ENCODE results near the gene CCDC91.
A peak's percentile ranks its signal among the peaks of the same experiment; 100 is the strongest.
"Not testable (repeated sequence)": the region's sequence is repeated elsewhere in the genome, so short reads cannot be mapped to it uniquely, and the experiment has no call there.

CCDC91 gene

GRCh38 chr12:28290262-28290661 is 100.0 kb downstream of the CCDC91 start:
- DNase-seq (ENCODE audit: low spot score) = no peak

- DNase-seq (ENCODE audit: low spot score) = no peak
These were observed 102.4 kb downstream of the CCDC91 start for GRCh38 chr12:28292699-28293098.

GRCh38 chr12:28294300-28294699 is 104.0 kb downstream of the CCDC91 start:
- DNase-seq (ENCODE audit: low spot score) = peak; percentile 66

GRCh38 chr12:28296287-28296686 is 106.0 kb downstream of the CCDC91 start:
- DNase-seq (ENCODE audit: low spot score) = no peak

DNA sequence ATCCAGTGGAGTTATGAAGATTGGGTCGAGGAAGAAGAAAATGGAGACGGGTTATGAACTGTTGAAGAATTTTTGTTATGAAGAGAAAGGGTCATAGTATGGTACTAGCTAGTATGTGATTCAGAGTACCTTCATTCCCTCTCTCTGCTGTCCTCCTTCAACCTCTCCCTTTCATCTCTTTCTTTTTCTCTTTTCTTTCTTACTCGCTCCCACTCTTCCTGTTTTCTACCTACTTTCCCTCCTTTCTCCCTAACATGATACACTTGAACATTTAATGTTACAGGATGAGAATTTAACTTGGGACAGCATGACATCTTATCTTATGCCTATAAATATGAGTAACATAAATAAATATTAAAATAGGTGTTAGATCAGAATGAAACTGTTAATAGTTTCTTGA is 112.9 kb downstream of the CCDC91 start:
- no peak for DNase-seq (ENCODE audit: low spot score)

DNA sequence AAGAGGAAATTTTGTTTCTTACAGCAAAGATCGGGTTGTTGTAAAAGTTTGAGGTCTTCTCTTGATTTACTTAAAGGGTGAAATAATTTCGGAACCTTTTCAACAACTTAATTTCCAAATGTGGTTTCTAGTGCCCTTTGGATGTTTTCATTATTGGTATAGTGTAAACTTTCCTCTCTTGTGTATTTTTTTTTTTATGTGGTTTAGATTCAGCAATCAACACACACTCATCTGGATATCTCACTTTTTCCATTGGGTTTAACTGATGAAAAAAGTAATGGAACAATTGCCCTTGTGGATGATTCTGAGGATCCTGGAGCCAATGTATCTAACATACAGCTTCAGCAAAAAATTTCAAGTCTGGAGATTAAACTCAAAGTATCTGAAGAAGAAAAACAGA is 116.3 kb downstream of the CCDC91 start:
- DNase-seq (ENCODE audit: low spot score) = no peak

DNA sequence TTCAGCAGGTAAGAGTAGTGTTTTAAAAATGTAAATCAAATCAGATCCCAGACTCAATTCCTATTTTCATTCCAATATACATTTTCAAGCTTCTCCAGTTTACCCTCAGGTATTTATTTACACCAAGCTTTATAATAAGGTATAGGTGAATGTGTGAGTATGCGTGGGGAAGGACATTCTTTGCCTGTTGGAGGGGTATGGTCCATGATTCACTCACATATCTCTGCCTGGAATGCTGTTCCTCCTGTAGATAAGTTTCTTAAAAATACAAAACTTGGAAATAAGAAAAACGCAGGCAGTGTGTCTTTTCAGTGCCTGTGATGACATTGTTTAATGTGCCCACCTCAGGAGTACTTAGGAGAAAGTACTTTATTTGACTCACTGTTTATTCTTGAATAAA is 118.6 kb downstream of the CCDC91 start:
- no peak for DNase-seq (ENCODE audit: low spot score)

GRCh38 chr12:28313631-28314030 is 123.4 kb downstream of the CCDC91 start:
- peak; percentile 13 for DNase-seq (ENCODE audit: low spot score)

DNA sequence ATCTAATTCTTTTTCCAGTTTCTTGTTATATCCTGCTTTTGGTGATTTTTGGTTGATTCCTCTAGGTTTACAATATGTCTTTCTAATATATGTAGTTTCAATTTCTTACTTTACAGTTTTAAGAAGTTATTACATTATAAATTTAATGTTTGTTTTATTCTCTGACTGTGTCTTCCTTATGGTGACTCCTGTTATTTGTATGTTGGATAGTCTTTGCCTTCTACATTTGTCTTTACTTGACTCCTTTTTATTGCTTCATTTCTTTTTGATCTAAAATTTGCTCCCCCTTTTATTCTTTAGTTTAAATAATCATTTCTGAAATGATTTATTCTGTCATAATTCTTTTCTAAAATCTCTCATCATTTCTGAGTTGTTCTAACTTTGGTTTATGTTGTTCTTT is 125.8 kb downstream of the CCDC91 start:
- DNase-seq (ENCODE audit: low spot score) = no peak

DNA sequence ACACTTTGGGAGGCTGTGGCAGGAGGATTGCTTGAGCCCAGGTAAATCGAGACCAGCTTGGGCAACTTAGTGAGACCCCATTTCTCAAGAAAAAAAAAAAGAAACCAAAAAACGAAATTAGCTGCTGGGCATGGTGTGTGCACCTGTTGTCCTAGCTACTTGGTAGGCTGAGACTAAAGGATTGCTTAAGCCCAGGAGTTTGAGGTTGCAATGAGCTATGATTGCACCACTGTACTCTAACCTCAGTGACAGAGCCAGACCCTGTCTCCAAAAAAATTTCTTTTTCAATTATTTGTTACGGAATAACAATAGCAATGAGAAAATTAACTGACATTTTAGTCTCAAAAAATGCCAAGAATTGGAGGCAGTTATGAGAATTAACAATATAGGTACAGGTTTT is 128.0 kb downstream of the CCDC91 start:
- no peak for DNase-seq (ENCODE audit: low spot score)

DNA sequence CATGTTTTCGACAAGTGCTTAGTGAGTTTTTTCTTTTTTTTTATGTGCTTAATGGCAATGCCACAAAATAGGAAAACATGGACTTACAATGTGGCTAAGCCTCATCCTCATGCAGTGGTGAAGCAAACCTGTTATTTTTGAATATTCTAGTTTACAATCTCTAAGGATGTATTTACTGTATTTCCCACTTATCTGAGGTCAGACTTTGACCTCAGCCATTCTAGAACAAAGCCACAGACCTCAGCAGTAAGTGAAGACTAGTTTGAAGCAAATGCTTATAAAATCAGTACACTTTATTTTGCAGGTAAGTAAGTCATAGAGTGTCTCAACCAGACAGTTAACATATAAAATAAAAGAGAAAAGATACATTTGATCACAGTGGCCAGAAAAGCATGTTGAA is 130.1 kb downstream of the CCDC91 start:
- DNase-seq (ENCODE audit: low spot score) = no peak

DNA sequence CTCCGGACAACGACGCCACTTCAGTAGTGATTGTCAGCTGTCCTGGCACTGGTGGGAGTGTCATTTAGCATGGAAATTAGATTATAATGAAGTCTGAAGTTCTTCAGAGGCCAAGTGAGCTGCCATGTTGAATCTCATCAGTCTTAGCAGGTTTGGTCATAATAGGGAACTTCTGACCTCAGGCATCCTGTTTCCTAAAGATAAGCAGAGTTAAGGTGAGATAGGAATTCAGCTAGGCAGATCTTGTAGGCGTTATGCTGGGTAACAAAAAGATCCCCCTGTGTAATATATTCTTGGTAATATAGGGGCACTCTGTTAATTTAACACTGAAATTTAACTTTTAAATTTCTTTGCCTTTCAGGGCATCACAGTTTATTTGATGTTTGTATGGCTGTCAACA is 137.5 kb downstream of the CCDC91 start:
- DNase-seq (ENCODE audit: low spot score) = no peak

- no peak for DNase-seq (ENCODE audit: low spot score)
These were observed 138.7 kb downstream of the CCDC91 start for GRCh38 chr12:28328967-28329366.

DNA sequence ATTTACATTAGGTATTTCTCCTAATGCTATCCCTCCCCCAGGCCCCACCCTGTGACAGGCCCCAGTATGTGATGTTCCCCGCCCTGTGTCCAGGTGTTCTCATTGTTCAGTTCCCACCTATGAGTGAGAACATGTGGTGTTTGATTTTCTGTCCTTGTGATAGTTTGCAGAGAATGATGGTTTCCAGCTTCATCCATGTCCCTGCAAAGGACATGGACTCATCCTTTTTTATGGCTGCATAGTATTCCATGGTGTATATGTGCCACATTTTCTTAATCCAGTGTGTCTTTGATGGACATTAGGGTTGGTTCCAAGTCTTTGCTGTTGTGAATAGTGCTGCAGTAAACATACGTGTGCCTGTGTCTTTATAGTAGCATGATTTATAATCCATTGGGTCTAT is 139.5 kb downstream of the CCDC91 start:
- not testable (repeated sequence) for DNase-seq (ENCODE audit: low spot score)

GRCh38 chr12:28330232-28330631 is 140.0 kb downstream of the CCDC91 start:
- DNase-seq (ENCODE audit: low spot score) = not testable (repeated sequence)

DNA sequence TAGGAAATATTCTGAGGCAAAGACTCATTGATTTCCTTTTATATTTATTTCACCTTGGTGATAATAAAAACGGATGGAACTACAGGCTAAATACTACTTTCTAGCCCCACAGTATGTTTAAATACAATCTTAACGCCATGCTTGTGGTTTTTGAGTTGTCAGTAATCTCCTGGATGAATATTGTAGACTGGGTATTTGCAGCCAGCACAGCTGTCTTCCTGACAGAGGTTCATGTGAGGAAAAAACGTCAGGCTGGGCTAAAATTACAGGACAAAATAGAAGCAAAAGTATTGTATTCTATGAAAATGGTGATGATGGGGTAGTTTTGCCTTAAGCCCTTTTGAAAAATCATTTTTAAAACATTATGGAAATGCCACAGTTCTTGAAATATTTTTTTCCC is 140.9 kb downstream of the CCDC91 start:
- no peak for DNase-seq (ENCODE audit: low spot score)

DNA sequence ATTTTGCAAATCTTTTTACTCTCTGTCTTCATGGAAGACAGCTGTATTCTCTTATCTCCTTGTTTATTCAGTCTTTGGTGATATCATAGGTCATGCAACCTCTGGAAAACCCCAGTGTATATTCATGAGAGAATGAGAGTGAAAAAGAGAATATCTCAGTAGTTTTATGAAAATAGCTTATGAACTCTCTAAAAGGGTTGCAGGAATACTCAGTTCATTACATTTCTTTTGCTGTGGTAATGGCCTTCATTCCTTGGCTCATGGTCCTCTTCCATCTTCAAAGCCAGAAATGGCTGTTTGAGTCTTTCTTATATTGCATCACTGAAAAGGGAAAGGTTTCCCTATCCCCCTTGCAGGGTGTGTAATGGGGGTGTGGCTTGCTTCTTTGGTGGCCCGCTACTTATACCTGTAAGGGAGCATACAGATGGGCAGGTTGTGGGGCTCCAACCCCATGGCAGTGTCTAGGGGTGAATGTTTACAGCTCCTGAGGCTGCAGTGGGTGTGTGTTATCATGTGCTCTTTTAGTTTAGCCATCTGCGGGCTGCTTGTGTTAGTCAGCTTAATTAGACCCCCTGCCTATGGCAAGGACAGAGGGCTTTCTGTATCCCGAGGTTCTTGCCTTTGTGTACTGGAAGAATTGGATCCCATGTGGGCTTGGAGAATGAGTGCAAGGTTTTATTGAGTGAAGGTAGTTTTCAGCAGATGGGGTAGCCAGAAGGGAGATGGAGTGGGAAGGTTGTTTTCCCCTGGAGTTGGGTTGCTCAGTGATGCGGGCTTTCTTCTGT is 150.2 kb downstream of the CCDC91 start:
- peak; percentile 13 for DNase-seq (ENCODE audit: low spot score)

DNA sequence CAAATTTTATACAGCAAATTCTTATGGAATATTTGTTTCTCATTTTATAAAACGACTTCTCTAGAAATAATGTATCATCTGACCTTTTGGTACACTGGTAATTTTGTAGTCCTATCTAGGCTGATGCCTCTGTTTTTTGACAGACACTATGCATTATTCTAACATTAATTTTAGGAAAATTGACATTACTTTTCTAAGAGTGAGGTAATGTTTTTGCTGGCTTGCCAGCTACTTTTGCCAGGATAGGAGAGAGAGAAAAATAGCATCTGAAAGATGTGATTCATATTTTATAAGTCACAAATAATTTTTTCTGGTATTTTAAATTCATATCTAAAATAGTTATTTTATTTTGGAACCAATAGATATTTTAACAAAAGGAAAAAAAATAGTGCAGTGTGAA is 153.5 kb downstream of the CCDC91 start:
- no peak for DNase-seq (ENCODE audit: low spot score)

DNA sequence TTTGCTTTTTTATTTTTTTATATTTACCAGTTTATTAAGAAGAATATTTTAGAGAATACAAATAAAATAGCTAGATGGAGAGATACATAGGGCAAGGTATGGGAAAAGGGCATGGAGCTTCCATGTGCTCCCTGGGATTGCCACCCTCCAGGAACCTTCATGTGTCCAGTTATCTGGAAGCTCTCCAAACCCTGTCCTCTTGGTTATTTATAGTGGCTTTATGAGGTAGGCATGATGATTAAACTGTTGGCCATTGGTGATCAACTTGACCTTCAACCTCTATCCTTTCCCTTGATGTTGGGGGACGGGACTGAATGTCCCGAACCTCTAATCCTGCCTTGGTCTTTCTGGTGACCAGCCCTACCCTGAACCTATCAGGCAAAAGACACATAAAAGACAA is 156.3 kb downstream of the CCDC91 start:
- DNase-seq (ENCODE audit: low spot score) = no peak

DNA sequence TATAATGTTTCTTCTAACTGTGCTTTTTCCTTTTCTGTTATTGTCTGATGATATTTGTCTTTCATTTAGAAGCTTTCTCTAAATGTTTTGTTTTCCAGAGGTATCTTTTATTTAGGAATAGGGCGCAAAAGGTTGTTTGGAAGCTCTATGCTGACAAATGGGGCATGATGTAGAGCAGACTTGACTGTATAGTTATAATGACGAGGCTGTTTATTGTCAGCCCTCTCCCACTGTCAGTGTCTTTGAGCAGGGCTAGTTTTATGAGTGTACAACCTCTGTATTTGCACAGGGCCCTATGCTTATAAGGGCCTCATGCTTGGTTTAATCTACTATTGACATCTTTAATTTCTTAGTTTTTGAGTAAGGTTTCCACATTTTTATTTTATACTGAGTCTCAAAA is 158.9 kb downstream of the CCDC91 start:
- no peak for DNase-seq (ENCODE audit: low spot score)

GRCh38 chr12:28350502-28350901 is 160.2 kb downstream of the CCDC91 start:
- DNase-seq (ENCODE audit: low spot score) = no peak

- no peak for DNase-seq (ENCODE audit: low spot score)
These were observed 161.2 kb downstream of the CCDC91 start for GRCh38 chr12:28351414-28351813.

DNA sequence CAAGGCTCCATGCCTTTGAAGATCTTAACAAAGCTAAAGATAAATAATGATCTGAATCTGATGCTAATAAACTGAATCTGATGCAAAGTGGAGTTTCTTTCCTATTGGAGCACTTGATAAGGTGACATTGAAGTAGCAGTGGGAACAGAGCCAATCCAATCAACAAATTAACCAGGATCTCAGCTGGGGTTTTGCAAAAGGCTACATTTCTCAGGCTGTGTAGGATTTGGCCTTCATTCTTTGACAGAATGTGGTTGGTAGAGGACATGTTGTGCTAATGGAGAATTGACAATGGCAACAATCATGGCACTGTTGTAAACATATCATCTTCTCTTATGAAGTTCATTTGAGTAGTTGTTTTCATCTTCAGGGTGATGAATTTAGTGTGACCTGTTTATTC is 164.9 kb downstream of the CCDC91 start:
- no peak for DNase-seq (ENCODE audit: low spot score)

DNA sequence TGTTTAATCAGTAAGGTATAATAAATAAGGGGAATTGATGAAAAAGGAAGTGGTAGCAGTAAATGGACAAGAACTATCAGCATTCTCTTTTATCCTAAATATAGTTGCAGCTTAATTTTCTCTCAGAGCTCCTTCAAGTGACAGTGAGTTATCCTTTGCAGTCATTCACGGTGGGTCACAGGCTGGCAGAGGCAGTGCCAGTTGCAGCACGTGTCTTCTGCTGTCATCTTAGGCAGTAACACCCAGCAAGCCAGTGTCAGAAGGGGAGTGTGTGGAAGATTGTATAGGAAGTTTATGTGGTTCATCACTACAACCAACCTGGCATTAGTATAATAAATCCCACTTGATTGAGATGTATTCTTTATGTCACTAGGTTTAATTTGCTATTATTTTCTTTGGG is 170.0 kb downstream of the CCDC91 start:
- DNase-seq (ENCODE audit: low spot score) = no peak
